ENCODE data around the gene PLCG1.

Gene PLCG1

GRCh38 chr20:41145821-41146620 is 8.7 kb downstream of the PLCG1 start:
- H3K27ac ChIP-seq (ENCODE audit: low read depth, low read length), result no peak overlapping the region
- no peaks in the 10 kb centered on the region for H3K9me3 ChIP-seq (ENCODE audit: control insufficient read depth, insufficient read depth, low read depth, low read length)
- H3K4me1 ChIP-seq (ENCODE audit: control insufficient read depth, insufficient read depth, low read length), result peaks cover 35% of the 10 kb centered on the region
- peaks cover 31% of the 10 kb centered on the region for H3K36me3 ChIP-seq (ENCODE audit: control insufficient read depth, insufficient read depth, low read length)
- no peak overlapping the region for H3K9ac ChIP-seq (ENCODE audit: low read length)
- H3K4me3 ChIP-seq (ENCODE audit: low read depth, low read length), result no peak overlapping the region
- no peaks in the 10 kb centered on the region for H3K27me3 ChIP-seq (ENCODE audit: control insufficient read depth, insufficient read depth, low read length)

GRCh38 chr20:41147767-41148191 is 10.4 kb downstream of the PLCG1 start:
- Histone ChIP-seq H3K36me3 (ENCODE audit: control insufficient read depth, insufficient read depth, low read length) (peaks cover 31% of the 10 kb centered on the region), H3K4me3 (ENCODE audit: low read depth, low read length) (no peak overlapping the region), H3K9ac (ENCODE audit: low read length) (no peak overlapping the region), H3K27me3 (ENCODE audit: control insufficient read depth, insufficient read depth, low read length) (no peaks in the 10 kb centered on the region), H3K9me3 (ENCODE audit: control insufficient read depth, insufficient read depth, low read depth, low read length) (no peaks in the 10 kb centered on the region), H3K4me1 (ENCODE audit: control insufficient read depth, insufficient read depth, low read length) (peaks cover 35% of the 10 kb centered on the region), H3K27ac (ENCODE audit: low read depth, low read length) (no peak overlapping the region)

- Histone ChIP-seq H3K27ac (ENCODE audit: low read depth, low read length) (no peak overlapping the region), H3K4me3 (ENCODE audit: low read depth, low read length) (no peak overlapping the region), H3K9ac (ENCODE audit: low read length) (no peak overlapping the region), H3K9me3 (ENCODE audit: control insufficient read depth, insufficient read depth, low read depth, low read length) (no peaks in the 10 kb centered on the region), H3K27me3 (ENCODE audit: control insufficient read depth, insufficient read depth, low read length) (no peaks in the 10 kb centered on the region), H3K4me1 (ENCODE audit: control insufficient read depth, insufficient read depth, low read length) (peaks cover 29% of the 10 kb centered on the region), H3K36me3 (ENCODE audit: control insufficient read depth, insufficient read depth, low read length) (peaks cover 26% of the 10 kb centered on the region)
Observed at GRCh38 chr20:41148942-41149341, 11.6 kb downstream of the PLCG1 start.

- Histone ChIP-seq H3K27me3 (ENCODE audit: control insufficient read depth, insufficient read depth, low read length) (no peaks in the 10 kb centered on the region), H3K36me3 (ENCODE audit: control insufficient read depth, insufficient read depth, low read length) (peaks cover 17% of the 10 kb centered on the region), H3K9ac (ENCODE audit: low read length) (no peak overlapping the region), H3K27ac (ENCODE audit: low read depth, low read length) (no peak overlapping the region), H3K9me3 (ENCODE audit: control insufficient read depth, insufficient read depth, low read depth, low read length) (no peaks in the 10 kb centered on the region), H3K4me1 (ENCODE audit: control insufficient read depth, insufficient read depth, low read length) (peaks cover 35% of the 10 kb centered on the region), H3K4me3 (ENCODE audit: low read depth, low read length) (no peak overlapping the region)
Observed at GRCh38 chr20:41150664-41151063, 13.3 kb downstream of the PLCG1 start.

- no peak overlapping the region for H3K9ac ChIP-seq (ENCODE audit: low read length)
- peaks cover 37% of the 10 kb centered on the region for H3K4me1 ChIP-seq (ENCODE audit: control insufficient read depth, insufficient read depth, low read length)
- H3K27me3 ChIP-seq (ENCODE audit: control insufficient read depth, insufficient read depth, low read length), result no peaks in the 10 kb centered on the region
- peaks cover 16% of the 10 kb centered on the region for H3K36me3 ChIP-seq (ENCODE audit: control insufficient read depth, insufficient read depth, low read length)
- no peak overlapping the region for H3K27ac ChIP-seq (ENCODE audit: low read depth, low read length)
- no peak overlapping the region for H3K4me3 ChIP-seq (ENCODE audit: low read depth, low read length)
- no peaks in the 10 kb centered on the region for H3K9me3 ChIP-seq (ENCODE audit: control insufficient read depth, insufficient read depth, low read depth, low read length)
Observed at GRCh38 chr20:41151134-41151869, 14.0 kb downstream of the PLCG1 start.

- Histone ChIP-seq H3K27me3 (ENCODE audit: control insufficient read depth, insufficient read depth, low read length) (no peaks in the 10 kb centered on the region), H3K4me3 (ENCODE audit: low read depth, low read length) (no peak overlapping the region), H3K9ac (ENCODE audit: low read length) (no peak overlapping the region), H3K27ac (ENCODE audit: low read depth, low read length) (no peak overlapping the region), H3K36me3 (ENCODE audit: control insufficient read depth, insufficient read depth, low read length) (peaks cover 8% of the 10 kb centered on the region), H3K4me1 (ENCODE audit: control insufficient read depth, insufficient read depth, low read length) (peaks cover 37% of the 10 kb centered on the region), H3K9me3 (ENCODE audit: control insufficient read depth, insufficient read depth, low read depth, low read length) (no peaks in the 10 kb centered on the region)
Observed at GRCh38 chr20:41152108-41152757, 14.9 kb downstream of the PLCG1 start.

GRCh38 chr20:41154436-41155176 is 17.3 kb downstream of the PLCG1 start:
- no peaks in the 10 kb centered on the region for H3K9me3 ChIP-seq (ENCODE audit: control insufficient read depth, insufficient read depth, low read depth, low read length)
- peaks cover 48% of the 10 kb centered on the region for H3K4me1 ChIP-seq (ENCODE audit: control insufficient read depth, insufficient read depth, low read length)
- no peaks in the 10 kb centered on the region for H3K27me3 ChIP-seq (ENCODE audit: control insufficient read depth, insufficient read depth, low read length)
- no peak overlapping the region for H3K4me3 ChIP-seq (ENCODE audit: low read depth, low read length)
- no peak overlapping the region for H3K9ac ChIP-seq (ENCODE audit: low read length)
- peaks cover 13% of the 10 kb centered on the region for H3K36me3 ChIP-seq (ENCODE audit: control insufficient read depth, insufficient read depth, low read length)
- no peak overlapping the region for H3K27ac ChIP-seq (ENCODE audit: low read depth, low read length)

- peaks cover 20% of the 10 kb centered on the region for H3K36me3 ChIP-seq (ENCODE audit: control insufficient read depth, insufficient read depth, low read length)
- no peak overlapping the region for H3K27ac ChIP-seq (ENCODE audit: low read depth, low read length)
Observed at GRCh38 chr20:41155261-41155660, 17.9 kb downstream of the PLCG1 start.

GRCh38 chr20:41158082-41158625 is 20.8 kb downstream of the PLCG1 start:
- no peaks in the 10 kb centered on the region for H3K27me3 ChIP-seq (ENCODE audit: control insufficient read depth, insufficient read depth, low read length)
- H3K27ac ChIP-seq (ENCODE audit: low read depth, low read length), result no peak overlapping the region
- peaks cover 40% of the 10 kb centered on the region for H3K4me1 ChIP-seq (ENCODE audit: control insufficient read depth, insufficient read depth, low read length)
- no peak overlapping the region for H3K4me3 ChIP-seq (ENCODE audit: low read depth, low read length)
- no peak overlapping the region for H3K9ac ChIP-seq (ENCODE audit: low read length)
- peaks cover 46% of the 10 kb centered on the region for H3K36me3 ChIP-seq (ENCODE audit: control insufficient read depth, insufficient read depth, low read length)
- no peaks in the 10 kb centered on the region for H3K9me3 ChIP-seq (ENCODE audit: control insufficient read depth, insufficient read depth, low read depth, low read length)

More at GRCh38 chr20:41155261-41155660, 17.9 kb downstream of the PLCG1 start:
- peaks cover 50% of the 10 kb centered on the region for H3K4me1 ChIP-seq (ENCODE audit: control insufficient read depth, insufficient read depth, low read length)
- no peaks in the 10 kb centered on the region for H3K27me3 ChIP-seq (ENCODE audit: control insufficient read depth, insufficient read depth, low read length)
- no peak overlapping the region for H3K9ac ChIP-seq (ENCODE audit: low read length)
- no peak overlapping the region for H3K4me3 ChIP-seq (ENCODE audit: low read depth, low read length)
- H3K9me3 ChIP-seq (ENCODE audit: control insufficient read depth, insufficient read depth, low read depth, low read length), result no peaks in the 10 kb centered on the region

GRCh38 chr20:41159547-41159946 is 22.2 kb downstream of the PLCG1 start:
- Histone ChIP-seq H3K4me1 (ENCODE audit: control insufficient read depth, insufficient read depth, low read length) (peaks cover 40% of the 10 kb centered on the region), H3K4me3 (ENCODE audit: low read depth, low read length) (no peak overlapping the region), H3K27ac (ENCODE audit: low read depth, low read length) (no peak overlapping the region), H3K27me3 (ENCODE audit: control insufficient read depth, insufficient read depth, low read length) (no peaks in the 10 kb centered on the region), H3K36me3 (ENCODE audit: control insufficient read depth, insufficient read depth, low read length) (peaks cover 60% of the 10 kb centered on the region), H3K9ac (ENCODE audit: low read length) (no peak overlapping the region), H3K9me3 (ENCODE audit: control insufficient read depth, insufficient read depth, low read depth, low read length) (no peaks in the 10 kb centered on the region)
